SHP77 (cell line): ENCODE data around the gene GLS.

Experiments
- DNase-seq, 2 experiments: peaks; one replicate each; lab custom pipeline; 2025; lab: John Stamatoyannopoulos, UW

GLS gene

GRCh38 chr2:190887089-190887488 lies 6.5 kb downstream of the GLS start:
- DNase-seq = no peak

- DNase-seq = no peak
Observed at GRCh38 chr2:190888449-190888848, 7.8 kb downstream of the GLS start.

- no peak for DNase-seq
Observed at GRCh38 chr2:190889175-190889943, 8.7 kb downstream of the GLS start.

- no peak for DNase-seq
Observed at GRCh38 chr2:190891372-190891771, 10.8 kb downstream of the GLS start.

GRCh38 chr2:190891889-190892288 lies 11.3 kb downstream of the GLS start:
- DNase-seq = no peak

- no peak for DNase-seq
Observed at GRCh38 chr2:190893157-190893556, 12.5 kb downstream of the GLS start.

- no peak for DNase-seq
Observed at GRCh38 chr2:190896477-190896876, 15.9 kb downstream of the GLS start.

- DNase-seq = no peak
Observed at GRCh38 chr2:190903693-190904450, 23.3 kb downstream of the GLS start.

- DNase-seq = no peak
Observed at GRCh38 chr2:190904640-190905261, 24.1 kb downstream of the GLS start.

GRCh38 chr2:190908532-190908931 lies 27.9 kb downstream of the GLS start:
- no peak for DNase-seq

- DNase-seq = no peak
Observed at GRCh38 chr2:190909680-190910079, 29.1 kb downstream of the GLS start.

GRCh38 chr2:190910341-190911136 lies 29.9 kb downstream of the GLS start:
- no peak for DNase-seq

GRCh38 chr2:190911813-190912212 lies 31.2 kb downstream of the GLS start:
- no peak for DNase-seq

- DNase-seq = no peak
Observed at GRCh38 chr2:190912726-190913125, 32.1 kb downstream of the GLS start.

- DNase-seq = no peak
Observed at GRCh38 chr2:190913725-190914124, 33.1 kb downstream of the GLS start.

- no peak for DNase-seq
Observed at GRCh38 chr2:190916829-190917228, 36.2 kb downstream of the GLS start.

GRCh38 chr2:190920085-190920484 lies 39.5 kb downstream of the GLS start:
- no peak for DNase-seq

- DNase-seq = no peak
Observed at GRCh38 chr2:190922376-190922775, 41.8 kb downstream of the GLS start.

- DNase-seq = no peak
Observed at GRCh38 chr2:190927301-190927700, 46.7 kb downstream of the GLS start.

GRCh38 chr2:190929919-190930318 lies 49.3 kb downstream of the GLS start:
- no peak for DNase-seq

GRCh38 chr2:190930411-190930810 lies 49.8 kb downstream of the GLS start:
- no peak for DNase-seq

GRCh38 chr2:190932514-190932913 lies 51.9 kb downstream of the GLS start:
- DNase-seq = no peak
